ENCODE results near the gene ZNFX1.

GRCh38 chr20:49272654-49273053 is 5.2 kb downstream of the ZNFX1 start:
- TF ChIP-seq POLR2A (IDR thresholded peaks at IDR 0.05): no peak
- TF ChIP-seq, protein P1, sequence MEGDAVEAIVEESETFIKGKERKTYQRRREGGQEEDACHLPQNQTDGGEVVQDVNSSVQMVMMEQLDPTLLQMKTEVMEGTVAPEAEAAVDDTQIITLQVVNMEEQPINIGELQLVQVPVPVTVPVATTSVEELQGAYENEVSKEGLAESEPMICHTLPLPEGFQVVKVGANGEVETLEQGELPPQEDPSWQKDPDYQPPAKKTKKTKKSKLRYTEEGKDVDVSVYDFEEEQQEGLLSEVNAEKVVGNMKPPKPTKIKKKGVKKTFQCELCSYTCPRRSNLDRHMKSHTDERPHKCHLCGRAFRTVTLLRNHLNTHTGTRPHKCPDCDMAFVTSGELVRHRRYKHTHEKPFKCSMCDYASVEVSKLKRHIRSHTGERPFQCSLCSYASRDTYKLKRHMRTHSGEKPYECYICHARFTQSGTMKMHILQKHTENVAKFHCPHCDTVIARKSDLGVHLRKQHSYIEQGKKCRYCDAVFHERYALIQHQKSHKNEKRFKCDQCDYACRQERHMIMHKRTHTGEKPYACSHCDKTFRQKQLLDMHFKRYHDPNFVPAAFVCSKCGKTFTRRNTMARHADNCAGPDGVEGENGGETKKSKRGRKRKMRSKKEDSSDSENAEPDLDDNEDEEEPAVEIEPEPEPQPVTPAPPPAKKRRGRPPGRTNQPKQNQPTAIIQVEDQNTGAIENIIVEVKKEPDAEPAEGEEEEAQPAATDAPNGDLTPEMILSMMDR (IDR thresholded peaks at IDR 0.05): no peak

Measured in body of pancreas (tissue), 4 donors.